ENCODE results near the gene STIM2.

- TF ChIP-seq CTCF (conservative IDR thresholded peaks at IDR 0.05) (no peak), ZFX (IDR thresholded peaks at IDR 0.05) (no peak)
These were observed 162.7 kb downstream of the STIM2 start for GRCh38 chr4:27023366-27023765.

Data from C4-2B (cell line).